Measurements from ENCODE around the gene RPF1. TPM values are rescaled to one million over a fixed set of nuclear protein-coding genes. Genes with fewer than 3 reads are reported as not detected.

Gene RPF1
- polyA plus RNA-seq, 1 donor from 2014 or later: 64.3 TPM

DNA sequence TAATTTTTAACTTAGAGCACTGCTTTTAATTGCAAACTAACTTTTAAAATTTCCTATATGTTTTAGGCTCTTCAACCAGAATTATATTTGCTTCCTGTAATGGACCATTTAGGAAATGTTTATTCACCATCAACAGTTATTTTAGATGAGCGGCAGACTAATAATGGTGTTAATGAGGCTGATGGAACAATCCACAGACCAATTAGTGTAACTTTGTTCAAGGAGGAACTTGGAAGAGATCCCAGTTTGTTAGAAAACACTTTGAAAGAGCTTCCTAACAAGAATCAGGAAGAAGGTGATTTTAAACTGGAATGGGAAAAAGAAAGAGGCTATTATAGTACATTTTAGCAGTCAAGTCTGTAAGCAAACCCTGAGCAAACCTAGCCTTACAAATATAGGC, 46.7 kb downstream of the RPF1 start:
- TF ChIP-seq, protein P1, sequence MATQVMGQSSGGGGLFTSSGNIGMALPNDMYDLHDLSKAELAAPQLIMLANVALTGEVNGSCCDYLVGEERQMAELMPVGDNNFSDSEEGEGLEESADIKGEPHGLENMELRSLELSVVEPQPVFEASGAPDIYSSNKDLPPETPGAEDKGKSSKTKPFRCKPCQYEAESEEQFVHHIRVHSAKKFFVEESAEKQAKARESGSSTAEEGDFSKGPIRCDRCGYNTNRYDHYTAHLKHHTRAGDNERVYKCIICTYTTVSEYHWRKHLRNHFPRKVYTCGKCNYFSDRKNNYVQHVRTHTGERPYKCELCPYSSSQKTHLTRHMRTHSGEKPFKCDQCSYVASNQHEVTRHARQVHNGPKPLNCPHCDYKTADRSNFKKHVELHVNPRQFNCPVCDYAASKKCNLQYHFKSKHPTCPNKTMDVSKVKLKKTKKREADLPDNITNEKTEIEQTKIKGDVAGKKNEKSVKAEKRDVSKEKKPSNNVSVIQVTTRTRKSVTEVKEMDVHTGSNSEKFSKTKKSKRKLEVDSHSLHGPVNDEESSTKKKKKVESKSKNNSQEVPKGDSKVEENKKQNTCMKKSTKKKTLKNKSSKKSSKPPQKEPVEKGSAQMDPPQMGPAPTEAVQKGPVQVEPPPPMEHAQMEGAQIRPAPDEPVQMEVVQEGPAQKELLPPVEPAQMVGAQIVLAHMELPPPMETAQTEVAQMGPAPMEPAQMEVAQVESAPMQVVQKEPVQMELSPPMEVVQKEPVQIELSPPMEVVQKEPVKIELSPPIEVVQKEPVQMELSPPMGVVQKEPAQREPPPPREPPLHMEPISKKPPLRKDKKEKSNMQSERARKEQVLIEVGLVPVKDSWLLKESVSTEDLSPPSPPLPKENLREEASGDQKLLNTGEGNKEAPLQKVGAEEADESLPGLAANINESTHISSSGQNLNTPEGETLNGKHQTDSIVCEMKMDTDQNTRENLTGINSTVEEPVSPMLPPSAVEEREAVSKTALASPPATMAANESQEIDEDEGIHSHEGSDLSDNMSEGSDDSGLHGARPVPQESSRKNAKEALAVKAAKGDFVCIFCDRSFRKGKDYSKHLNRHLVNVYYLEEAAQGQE (IDR thresholded peaks at IDR 0.05; ENCODE audit: borderline replicate concordance): no peak
- TF ChIP-seq POLR2AphosphoS5 (IDR thresholded peaks at IDR 0.05) (no peak), EZH2 (IDR thresholded peaks at IDR 0.05; ENCODE audit: borderline replicate concordance, insufficient read depth, low read length, poor library complexity, severe bottlenecking) (no peak), MXI1 (conservative IDR thresholded peaks at IDR 0.05; ENCODE audit: poor library complexity, severe bottlenecking) (no peak), RAD21 (conservative IDR thresholded peaks at IDR 0.05) (no peak), SMC3 (conservative IDR thresholded peaks at IDR 0.05; ENCODE audit: poor library complexity) (no peak), EP300 (conservative IDR thresholded peaks at IDR 0.05; ENCODE audit: poor library complexity, severe bottlenecking) (no peak), TAF1 (IDR thresholded peaks at IDR 0.05; ENCODE audit: low read depth) (no peak)
- TF ChIP-seq, protein P2, sequence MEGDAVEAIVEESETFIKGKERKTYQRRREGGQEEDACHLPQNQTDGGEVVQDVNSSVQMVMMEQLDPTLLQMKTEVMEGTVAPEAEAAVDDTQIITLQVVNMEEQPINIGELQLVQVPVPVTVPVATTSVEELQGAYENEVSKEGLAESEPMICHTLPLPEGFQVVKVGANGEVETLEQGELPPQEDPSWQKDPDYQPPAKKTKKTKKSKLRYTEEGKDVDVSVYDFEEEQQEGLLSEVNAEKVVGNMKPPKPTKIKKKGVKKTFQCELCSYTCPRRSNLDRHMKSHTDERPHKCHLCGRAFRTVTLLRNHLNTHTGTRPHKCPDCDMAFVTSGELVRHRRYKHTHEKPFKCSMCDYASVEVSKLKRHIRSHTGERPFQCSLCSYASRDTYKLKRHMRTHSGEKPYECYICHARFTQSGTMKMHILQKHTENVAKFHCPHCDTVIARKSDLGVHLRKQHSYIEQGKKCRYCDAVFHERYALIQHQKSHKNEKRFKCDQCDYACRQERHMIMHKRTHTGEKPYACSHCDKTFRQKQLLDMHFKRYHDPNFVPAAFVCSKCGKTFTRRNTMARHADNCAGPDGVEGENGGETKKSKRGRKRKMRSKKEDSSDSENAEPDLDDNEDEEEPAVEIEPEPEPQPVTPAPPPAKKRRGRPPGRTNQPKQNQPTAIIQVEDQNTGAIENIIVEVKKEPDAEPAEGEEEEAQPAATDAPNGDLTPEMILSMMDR (IDR thresholded peaks at IDR 0.05; ENCODE audit: poor library complexity, severe bottlenecking): no peak
- no peak overlapping the region for H3K9ac ChIP-seq (ENCODE audit: low read length)
- no peak overlapping the region for H3K4me3 ChIP-seq (ENCODE audit: low read length)
- no peak overlapping the region for H2AFZ ChIP-seq (ENCODE audit: low read depth, low read length)
- no peak overlapping the region for H3K27ac ChIP-seq (ENCODE audit: low read length)
- no peak overlapping the region for H3K4me2 ChIP-seq (ENCODE audit: low read length)
- H3K27me3 ChIP-seq (ENCODE audit: insufficient read depth, low read depth, low read length): no peaks in the 10 kb centered on the region
- no peaks in the 10 kb centered on the region for H3K79me2 ChIP-seq (replicated peaks; ENCODE audit: insufficient read depth, low read length)
- H3K9me2 ChIP-seq (ENCODE audit: insufficient read depth, low read length): no peaks in the 10 kb centered on the region
- H3F3A ChIP-seq (ENCODE audit: insufficient read depth, low read length, poor library complexity, severe bottlenecking): no peaks in the 10 kb centered on the region
- no peaks in the 10 kb centered on the region for H3K36me3 ChIP-seq (ENCODE audit: insufficient read depth, low read length)
- no peaks in the 10 kb centered on the region for H4K20me1 ChIP-seq (ENCODE audit: insufficient read depth)
- H3K9me3 ChIP-seq (ENCODE audit: low read length): no peaks in the 10 kb centered on the region

DNA sequence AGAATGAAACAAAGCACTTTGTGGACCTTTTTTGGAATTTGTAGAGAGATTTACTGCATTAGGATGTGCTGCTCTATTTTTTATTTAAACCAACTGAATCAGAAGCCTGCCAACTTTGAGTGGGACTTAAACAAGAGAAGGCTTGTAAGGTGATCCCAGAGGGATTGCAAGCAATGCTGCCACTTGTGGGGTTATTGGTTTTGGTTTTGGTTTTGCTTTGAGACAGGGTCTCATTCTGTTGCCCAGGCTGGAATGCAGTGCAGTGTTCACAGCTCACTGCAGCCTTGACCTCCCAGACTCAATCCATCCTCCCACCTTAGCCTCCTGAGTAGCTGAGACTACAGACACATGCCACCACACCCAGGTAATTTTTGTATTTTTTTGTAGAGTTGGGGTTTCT, 59.5 kb downstream of the RPF1 start:
- no peaks in the 10 kb centered on the region for H3K9me2 ChIP-seq (ENCODE audit: insufficient read depth, low read length)
- H3K27ac ChIP-seq (ENCODE audit: low read length): no peak overlapping the region
- no peaks in the 10 kb centered on the region for H3K9me3 ChIP-seq (ENCODE audit: low read length)
- H3F3A ChIP-seq (ENCODE audit: insufficient read depth, low read length, poor library complexity, severe bottlenecking): no peaks in the 10 kb centered on the region
- no peaks in the 10 kb centered on the region for H3K27me3 ChIP-seq (ENCODE audit: insufficient read depth, low read depth, low read length)
- no peaks in the 10 kb centered on the region for H3K79me2 ChIP-seq (replicated peaks; ENCODE audit: insufficient read depth, low read length)
- no peaks in the 10 kb centered on the region for H4K20me1 ChIP-seq (ENCODE audit: insufficient read depth)
- TF ChIP-seq POLR2AphosphoS5 (IDR thresholded peaks at IDR 0.05) (no peak), TAF1 (IDR thresholded peaks at IDR 0.05; ENCODE audit: low read depth) (no peak), RAD21 (conservative IDR thresholded peaks at IDR 0.05) (no peak)
- TF ChIP-seq, protein P2 (IDR thresholded peaks at IDR 0.05; ENCODE audit: poor library complexity, severe bottlenecking): no peak
- TF ChIP-seq, protein P1 (IDR thresholded peaks at IDR 0.05; ENCODE audit: borderline replicate concordance): no peak
- no peak overlapping the region for H3K4me2 ChIP-seq (ENCODE audit: low read length)
- H3K4me3 ChIP-seq (ENCODE audit: low read length): no peak overlapping the region
- H2AFZ ChIP-seq (ENCODE audit: low read depth, low read length): no peak overlapping the region
- H3K9ac ChIP-seq (ENCODE audit: low read length): no peak overlapping the region
- no peaks in the 10 kb centered on the region for H3K36me3 ChIP-seq (ENCODE audit: insufficient read depth, low read length)

Data from neural cell (in vitro differentiated cells).